Kidney capillary endothelial cell (primary cell): ENCODE measurements around the gene TRIM33.
"Not testable (repeated sequence)": the region's sequence is repeated elsewhere in the genome, so short reads cannot be mapped to it uniquely, and the experiment has no call there.

Experiments
- DNase-seq: peaks from one replicate; pipeline ENCODE4 v3.0.0-alpha.2; 2018; ENCODE audit warnings: low spot score

TRIM33 gene

DNA sequence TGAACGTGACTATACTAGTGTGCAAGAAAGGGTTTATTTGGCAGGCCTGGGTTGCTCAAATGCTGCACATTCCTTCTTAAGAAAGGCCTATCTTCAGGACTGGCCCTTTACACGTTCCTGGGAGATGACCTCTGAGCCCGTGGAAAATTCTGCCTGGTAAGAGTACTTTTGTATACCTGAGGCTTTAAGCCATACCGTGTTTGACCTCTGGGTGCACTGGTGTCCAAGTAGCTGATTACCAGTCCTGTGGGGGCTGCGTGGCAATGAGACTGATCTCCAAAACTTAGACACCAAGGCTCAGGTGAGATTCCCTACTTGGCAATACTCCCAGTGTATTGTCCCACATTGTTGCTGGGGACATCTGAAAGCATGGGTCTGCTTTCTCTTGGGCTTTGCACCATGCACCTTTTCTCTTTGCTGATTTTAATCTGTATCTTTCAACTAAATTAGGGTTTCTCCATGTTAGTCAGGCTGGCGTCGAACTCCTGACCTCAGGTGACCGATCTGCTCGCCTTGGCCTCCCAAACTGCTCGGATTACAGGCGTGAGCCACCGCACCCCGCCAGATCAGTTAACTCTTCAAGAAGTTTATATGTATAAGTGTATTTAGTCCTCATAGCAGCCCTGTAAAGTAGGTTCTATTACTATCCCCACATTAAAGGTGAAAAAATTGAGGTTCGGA, 44.5 kb downstream of the TRIM33 start:
- DNase-seq = no peak

DNA sequence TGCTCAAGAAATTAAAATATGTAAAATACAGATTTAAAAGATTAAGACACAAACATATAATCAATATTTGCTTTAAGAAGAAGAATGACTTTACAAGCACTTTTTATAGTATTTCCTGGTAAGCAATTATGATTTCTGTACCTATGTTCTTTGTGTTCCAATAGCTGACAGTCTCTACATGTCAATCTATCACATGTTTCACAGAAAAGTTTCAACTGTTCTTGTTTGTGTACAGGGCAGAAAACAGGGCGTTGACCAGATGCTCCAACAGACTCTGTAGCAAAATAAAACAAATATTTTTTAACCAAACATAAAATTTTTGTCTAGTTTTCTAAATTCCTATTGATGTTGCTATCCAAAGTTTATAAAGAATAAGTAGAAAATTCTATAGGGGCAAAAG, 48.0 kb downstream of the TRIM33 start:
- DNase-seq = no peak

DNA sequence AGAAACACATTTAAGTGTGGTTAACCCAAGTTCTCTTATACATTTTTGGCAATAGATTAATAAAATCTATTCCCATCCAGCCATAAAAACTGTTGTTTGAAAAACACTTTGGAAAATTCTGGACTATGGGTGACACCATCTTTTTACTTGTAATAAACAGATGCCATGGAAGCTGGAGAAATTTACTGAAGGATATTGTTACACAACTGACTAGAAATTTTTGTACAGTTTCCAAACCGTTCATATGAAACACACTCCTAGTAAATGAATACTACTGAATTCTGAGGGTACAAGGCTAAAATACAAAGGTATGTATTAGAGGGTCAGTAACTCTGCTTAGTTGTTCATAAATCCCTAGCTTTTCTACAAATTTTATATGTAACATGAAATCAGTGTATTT, 48.7 kb downstream of the TRIM33 start:
- DNase-seq = no peak

DNA sequence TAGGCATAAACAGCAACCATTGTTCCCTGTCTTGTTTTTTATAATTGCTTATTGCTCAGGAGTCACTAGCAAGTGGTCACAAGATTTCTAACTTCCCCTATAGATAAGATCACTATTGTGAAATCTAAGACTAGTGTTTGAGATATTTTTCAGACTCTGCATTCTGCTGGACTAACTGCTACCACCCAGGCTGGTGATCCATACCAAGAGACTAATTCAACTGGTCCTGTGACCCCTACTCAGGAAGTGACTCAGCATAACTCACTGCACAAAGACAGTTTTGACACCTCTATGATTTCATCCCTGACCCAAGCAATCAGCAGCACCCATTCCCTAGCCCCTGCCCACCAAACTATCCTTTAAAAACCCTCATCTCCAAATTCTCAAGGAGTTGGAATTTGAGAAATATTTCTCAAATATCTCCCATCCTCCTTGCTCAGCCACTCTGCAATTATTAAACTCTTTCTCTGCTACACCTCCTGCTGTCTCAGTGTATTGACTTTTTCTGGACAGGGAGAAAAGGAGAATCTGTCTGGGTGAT, 52.7 kb downstream of the TRIM33 start:
- DNase-seq = peak; percentile 8

DNA sequence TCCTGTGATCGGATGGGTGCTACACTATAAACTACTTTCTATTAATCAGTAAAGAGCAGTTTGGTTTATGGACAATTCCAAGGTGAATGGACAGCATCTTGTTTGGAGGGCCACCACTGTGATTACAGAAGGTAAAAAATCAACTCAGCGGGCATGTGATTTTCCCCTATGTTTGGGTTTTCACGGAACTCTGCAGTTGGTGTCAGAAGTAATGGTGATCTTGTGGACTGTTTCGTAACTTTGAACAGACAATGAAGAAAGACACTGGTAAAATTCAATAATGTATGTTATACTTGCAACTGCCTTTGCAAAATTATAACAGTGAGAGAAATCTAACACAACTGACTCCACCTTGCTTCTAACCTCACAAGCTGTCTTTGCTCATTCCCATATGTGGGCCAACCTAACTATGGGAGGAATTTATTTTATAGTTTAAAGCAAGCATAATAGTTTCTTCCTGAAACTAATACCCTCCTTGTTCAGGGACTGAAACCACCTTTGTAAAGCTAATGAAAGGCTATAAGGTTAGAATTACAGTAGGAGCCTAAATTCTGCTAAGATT, 53.2 kb downstream of the TRIM33 start:
- no peak for DNase-seq

DNA sequence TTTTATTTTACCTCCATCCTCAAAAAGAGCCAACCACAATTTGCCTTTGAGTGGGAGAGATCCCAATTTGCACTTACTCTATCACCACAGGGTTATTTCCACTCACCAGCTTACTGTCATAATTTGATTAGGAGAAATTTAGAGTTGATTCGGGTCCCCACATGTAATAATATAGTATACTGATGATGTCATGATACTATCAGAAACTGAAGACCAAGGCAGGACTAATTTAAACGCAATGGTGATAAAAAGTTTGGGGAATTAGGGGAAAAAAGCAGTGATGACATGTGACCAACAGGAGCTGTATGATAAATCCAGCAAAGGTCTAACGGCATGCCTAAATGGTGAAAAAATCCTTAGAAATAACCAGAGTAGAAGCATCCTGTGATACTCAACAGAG, 54.4 kb downstream of the TRIM33 start:
- DNase-seq = no peak

DNA sequence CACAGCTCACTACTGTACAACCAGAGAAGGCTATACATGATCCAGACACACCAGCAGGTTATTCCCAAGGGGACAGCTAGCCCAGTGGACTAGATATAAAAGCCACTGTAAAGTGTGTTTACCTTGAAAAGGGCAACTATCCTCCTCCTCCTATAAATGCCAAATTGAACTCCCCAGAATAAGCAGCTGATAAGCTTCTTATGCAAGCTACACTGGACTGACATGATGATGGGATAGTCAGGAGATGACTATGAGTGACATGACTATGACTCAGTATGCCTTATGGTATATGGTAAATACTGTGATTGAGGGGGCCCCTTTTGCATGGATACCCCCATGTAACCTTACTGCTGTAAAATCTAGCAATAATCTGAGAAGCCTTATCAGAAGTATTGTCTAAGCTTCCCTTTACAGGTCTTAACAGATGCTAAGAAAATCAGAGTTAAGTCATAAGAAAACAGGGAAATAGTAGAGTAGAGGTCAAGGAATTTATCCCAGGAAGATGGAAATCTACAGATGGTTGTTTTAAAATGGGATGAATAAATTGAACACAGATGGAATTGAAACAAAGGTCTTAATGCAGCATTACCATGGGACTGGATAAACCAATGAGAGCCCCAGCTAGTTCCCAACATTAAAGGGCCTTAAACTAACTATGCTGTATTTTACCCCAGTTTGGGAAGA, 55.8 kb downstream of the TRIM33 start:
- DNase-seq = no peak

DNA sequence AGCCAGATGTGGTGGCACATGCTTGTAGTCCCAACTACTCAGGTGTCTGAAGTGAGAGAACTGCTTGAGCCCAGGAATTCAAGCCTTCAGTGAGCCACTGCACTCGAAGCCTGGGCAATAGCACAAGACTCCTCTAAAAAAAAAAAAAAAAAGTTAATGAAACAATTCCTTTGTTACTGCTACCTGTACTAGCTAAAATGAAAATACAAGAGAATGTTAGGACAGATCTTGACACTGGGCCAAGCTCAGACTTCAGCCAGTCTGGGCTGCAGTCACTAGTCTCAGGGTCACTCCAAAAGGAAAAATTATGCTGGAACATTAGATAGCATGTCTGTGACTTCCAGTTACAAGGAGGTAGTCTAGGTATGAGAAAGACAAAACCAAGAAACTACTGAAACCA, 56.5 kb downstream of the TRIM33 start:
- no peak for DNase-seq

DNA sequence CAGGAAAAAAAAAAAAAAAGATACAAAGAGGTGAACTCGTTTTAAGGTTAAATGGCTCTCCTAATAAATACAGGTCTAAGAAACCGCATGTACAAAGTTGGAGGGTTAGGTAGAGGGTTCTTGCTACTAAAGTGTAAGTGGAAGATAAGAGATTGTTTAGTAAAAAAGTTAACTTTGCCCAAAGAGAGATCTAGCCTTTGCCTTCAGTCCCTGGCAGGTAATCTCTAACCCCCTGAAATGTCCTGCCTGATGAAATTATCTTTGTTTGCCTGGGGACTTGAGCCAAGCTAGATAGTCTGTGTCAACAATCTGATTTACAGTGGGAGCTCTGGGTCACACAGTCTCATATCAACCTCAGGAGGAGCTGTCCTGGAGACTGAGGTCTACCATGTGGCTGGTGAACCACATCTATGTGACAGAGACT, 57.6 kb downstream of the TRIM33 start:
- no peak for DNase-seq

DNA sequence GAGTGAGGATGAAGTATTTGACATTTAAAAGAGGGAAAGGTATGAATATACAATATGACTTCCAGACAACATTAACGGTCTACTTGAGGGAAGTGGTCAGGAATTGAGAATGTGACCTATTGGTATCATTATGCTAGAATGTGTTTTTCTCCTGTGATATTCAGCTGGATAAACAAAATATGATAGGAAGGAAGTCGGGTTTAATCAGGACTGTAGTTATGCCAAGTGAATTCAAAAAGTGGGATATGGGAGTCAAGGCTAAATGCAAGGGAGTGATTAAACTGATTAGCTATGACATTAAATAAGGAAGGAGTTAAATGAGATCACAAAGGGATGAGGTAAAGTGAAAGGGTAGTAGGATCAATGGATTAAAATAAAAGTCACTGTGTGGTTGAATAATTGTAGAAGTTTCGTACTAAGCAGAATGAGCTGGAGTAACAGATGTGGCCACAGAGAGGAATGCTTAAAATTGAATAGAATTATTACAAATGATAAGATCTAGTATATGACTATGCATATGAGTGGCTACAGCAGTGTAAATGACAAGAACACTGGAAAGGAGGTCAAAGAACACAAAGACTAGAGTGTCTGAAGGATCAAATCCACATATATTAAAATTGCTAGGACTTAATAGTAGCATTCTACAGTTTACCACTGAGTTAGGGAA, 62.5 kb downstream of the TRIM33 start:
- no peak for DNase-seq

DNA sequence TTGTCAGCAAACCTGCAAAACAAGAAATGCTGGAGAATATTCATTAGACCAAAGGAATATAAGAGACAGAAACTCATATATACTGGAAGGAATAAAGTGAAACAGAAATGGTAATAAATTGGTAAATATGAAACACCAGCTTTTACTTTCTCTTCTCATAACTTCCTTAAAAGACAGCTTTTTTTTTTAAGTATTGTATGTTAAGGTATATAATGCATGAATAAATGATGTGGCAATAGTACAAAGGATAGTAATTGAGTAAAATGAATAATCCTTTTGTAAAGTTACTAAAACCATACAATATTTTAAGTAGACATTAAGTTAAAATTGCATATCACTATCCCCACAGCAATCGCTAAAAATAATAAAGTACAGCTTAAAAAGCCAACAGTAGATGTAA, 64.8 kb downstream of the TRIM33 start:
- DNase-seq = no peak

DNA sequence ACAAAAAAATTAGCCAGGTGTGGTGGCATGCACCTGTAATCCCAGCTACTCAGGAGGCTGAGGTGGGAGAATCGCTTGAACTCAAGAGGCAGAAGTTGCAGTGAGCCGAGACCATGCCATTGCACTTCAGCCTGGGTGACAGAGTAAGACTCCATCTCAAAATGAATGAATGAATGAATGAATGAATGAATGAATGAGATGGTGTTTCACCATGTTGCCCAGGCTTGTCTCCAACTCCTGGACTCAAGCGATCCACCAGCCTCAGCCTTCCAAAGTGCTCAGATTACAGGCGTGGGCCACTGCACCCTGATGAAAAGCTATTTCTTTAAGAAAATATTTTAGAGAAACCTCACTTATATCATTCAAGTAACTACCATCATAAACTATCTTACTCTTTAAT, 67.8 kb downstream of the TRIM33 start:
- DNase-seq = not testable (repeated sequence)

DNA sequence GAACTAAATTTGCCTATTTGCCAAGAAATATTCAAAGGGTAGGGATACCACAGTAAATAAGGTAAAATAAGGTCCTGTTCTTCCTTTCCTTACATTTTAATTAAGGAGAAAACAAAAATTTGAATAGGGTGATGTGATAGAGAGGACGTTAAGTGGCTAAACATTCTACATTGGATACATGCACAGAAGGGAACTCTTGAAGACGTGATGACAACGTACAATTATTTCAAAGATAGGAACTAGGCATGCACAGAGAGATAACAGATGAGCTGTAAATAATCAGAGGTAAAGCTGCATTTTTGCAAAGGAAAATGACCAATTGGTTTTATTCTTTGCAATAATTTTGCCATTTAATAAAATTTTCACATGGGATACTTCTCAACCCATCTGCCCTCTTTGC, 69.7 kb downstream of the TRIM33 start:
- no peak for DNase-seq

DNA sequence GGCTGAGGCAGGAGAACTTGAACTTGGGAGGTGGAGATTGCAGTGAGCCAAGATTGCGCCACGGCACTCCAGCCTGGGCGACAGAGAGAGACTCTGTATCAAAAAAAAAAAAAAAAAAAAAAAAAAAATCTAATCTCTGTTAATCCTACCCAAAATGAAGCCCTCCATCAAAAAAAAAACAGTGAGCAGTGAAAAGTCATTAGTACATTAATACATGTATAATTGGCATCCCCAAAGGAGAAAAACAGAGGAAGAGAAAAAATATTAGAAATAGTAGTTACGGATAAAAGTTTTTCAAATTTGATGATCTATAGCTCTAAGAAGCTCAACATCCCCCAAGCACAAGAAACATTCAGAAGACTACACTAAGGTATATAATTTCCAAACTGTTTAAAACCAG, 71.6 kb downstream of the TRIM33 start:
- no peak for DNase-seq

DNA sequence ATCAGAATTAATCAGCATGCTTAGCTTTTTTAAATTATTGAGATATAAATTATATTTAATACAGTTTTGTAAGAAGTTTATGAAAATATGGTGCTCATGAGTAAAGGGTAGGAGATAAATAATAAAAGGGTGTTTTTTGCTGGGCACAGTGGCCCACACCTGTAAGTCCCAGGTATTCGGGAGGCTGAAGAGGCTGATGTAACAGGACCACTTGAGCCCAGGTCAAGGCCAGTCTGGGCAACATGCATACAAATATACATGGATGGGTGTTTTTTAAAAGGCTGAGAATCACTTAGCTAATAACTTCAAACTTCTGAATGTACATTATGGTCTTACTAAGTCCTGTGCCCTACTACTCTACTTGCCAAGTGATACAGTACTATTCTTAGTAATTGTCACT, 73.2 kb downstream of the TRIM33 start:
- no peak for DNase-seq

DNA sequence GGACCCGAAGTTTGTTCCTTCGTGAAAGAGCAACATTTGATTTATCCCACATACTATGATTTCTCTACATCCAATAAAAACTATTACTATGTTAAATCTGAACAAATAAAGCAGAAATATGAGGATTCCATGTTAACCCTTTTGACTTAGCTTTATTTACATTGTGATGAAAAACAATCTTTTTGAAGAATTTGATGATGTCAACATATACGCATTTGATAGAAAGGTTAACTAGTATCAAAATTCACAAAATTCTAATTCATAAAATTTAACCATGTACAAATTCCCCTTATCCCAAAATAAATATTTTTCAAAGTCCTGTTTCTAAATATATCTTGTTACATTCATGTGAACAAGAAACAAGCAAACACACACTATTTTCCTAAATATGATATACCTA, 74.2 kb downstream of the TRIM33 start:
- DNase-seq = no peak

DNA sequence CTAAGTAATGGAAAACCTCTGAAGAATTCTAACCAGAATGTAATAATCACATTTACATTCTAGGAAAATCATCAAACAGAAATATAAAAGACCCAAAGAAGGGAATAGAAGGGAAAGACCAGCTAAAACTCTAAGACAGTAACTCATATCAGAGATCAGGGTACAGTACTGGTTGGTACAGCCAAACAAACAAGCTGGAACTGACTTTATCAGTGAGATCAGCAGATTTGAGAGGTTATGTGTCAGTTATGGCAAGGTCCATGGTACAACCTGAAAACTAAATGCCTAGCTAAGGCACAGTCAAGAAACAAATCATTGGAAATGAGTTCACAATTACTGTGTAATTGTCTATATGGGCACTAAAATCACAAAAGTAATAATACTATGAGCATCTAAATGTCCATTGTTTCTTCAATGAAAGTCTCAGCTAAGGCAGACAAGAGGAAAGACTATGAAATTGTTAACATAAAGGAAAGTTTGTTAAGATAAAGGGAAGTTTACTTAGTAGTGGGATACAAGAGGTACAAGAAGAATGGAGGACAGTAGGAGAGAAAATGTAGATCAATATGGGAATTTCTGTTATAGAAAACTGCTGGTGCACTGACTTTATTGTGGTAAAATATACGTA, 75.8 kb downstream of the TRIM33 start:
- DNase-seq = no peak

DNA sequence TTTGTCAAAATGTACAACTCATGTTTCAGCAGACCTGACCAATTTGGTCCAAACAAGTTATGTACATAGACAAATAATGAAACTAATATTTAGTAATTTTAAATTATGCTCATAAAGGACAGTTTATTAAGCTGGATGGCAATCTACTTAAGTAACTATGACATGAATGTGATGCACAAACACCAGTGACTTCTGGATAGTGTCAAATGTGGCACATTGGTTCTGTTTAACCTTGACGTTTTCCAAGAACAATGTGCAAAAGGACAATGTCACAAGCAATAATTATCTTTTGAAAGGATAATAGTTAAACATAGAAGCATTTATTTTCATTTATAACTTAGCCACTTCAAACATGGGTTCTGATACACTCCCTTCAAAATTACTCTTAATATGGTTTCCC, 80.0 kb downstream of the TRIM33 start:
- no peak for DNase-seq

DNA sequence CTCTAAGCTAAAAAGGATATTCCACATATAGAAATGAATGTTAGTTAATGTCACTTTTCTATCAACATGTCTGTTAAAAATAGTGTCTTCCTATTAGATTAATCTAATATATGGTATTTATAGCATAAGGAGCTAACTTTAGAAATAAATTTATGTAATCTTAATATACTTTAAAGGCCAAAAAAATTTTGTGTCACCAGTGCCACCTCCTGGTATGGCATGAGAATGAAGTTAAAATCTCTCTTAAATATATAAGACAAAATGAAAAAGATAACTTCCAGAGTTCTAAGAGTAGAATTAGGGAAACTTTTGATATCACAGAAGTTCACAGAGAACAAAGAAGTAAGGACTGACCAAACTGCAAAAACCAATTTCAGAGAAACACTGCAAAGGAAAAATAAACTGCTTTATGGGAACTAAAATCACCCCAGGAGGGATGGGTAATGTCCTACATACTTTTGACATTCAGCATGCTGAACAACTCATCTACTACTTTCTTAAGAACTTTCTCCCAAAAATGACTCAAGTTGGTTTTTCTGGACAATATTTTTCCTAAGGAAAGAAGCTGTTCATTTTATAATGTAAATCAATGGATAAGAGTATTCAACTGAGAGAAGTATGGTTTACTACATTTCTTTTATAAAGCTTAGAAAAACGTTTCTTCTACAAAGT, 82.8 kb downstream of the TRIM33 start:
- peak; percentile 23 for DNase-seq

DNA sequence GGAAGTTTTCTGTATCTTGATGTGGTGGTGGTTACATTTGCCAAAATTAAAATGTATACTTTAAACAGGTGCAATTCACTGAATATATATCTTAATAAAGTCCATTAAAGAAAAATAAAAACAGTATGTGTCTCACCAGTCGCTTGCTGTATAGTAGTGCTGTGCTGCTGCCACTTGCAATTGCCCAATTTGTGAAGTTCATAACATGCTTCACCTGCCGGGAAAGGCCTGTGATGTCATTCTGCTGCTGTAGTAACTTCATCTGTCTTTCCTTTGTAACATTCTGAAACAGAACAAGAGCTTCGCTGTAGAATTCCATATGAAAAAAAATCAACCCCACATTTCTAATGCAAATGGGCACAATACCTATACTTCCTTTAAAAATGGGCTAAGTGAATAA, 83.4 kb downstream of the TRIM33 start:
- DNase-seq = no peak

DNA sequence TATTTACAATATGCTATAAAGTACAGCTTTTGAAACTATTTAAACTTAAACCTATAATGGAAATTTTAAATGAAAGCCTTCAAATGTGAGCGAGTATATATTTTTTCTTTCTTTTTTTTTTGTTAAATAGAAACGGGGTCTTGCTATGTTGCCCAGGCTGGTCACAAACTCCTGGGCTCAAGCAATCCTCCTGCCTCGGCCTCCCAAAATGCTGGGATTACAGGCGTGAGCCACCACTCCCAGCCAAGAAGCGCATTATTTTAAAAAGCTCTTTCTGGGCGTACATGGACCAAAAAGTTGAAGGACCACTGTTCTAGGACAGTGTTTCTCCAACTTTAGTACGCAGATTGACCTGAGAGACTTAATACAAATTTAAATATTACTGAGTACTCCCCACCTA, 87.5 kb downstream of the TRIM33 start:
- no peak for DNase-seq

DNA sequence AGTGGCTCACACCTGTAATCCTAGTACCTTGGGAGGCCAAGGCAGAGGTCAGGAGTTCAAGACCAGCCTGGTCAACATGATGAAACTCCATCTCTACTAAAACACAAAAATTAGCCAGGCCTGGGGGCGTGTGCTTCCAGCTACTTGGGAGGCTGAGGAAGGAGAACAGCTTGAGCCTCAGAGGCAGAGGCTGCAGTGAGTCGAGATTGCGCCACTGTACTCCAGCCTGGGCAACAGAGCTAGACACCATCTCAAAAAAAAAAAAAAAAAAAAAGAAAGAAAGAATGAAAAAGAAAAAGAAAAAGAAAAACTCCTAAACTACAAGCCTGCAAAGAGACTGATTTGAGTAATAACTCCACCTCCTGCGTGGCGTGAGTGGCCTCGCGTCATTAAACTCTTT, 92.1 kb downstream of the TRIM33 start:
- DNase-seq = not testable (repeated sequence)
